Panc1 (cell line): ENCODE results near the gene IZUMO4. TPM values are rescaled to one million over a fixed set of nuclear protein-coding genes. Genes with fewer than 3 reads are reported as not detected.
"Not testable (repeated sequence)": the region's sequence is repeated elsewhere in the genome, so short reads cannot be mapped to it uniquely, and the experiment has no call there.

Source experiments
- ATAC-seq: fragments of 200-7000 bp; cut with Tn5 transposase; 2 replicates; pipeline ENCODE4 v1.9.1; 2020; ENCODE audit warnings: mild to moderate bottlenecking, moderate library complexity
- BruUV-seq: library from RNA; stranded (reverse); fragments of 400-500 nt; replicated peaks from 2 replicates; lab custom pipeline; 2021; lab: Mats Ljungman, UMichigan
- CTCF ChIA-PET: fragments of 300-600 bp; sonication (Branson Sonifier 250); formaldehyde crosslinking; loops from one replicate; lab custom pipeline; 2022; ENCODE audit warnings: antibody characterized with exemption; lab: Charles Lee
- POLR2A ChIA-PET: fragments of 300-600 bp; sonication (Branson Sonifier 250); formaldehyde crosslinking; loops from one replicate; lab custom pipeline; 2022; ENCODE audit warnings: antibody characterized with exemption; lab: Charles Lee
- DNase-seq: peaks from one replicate; pipeline ENCODE4 v3.0.0-alpha.2; 2010; ENCODE audit warnings: low read depth, low spot score
- H3K27ac ChIP-seq: 2 replicates; pipeline ENCODE4 v1.5.1; 2011; ENCODE audit warnings: mild to moderate bottlenecking, low read length, inconsistent platforms
- H3K27me3 ChIP-seq: fragments of 200-500 bp; sonication (Bioruptor generic); 2 replicates; pipeline ENCODE4 v1.6.0; 2014; ENCODE audit warnings: low read length, inconsistent platforms; ENCODE audit not compliant: control insufficient read depth, insufficient read depth
- H3K36me3 ChIP-seq: fragments of 200-500 bp; sonication (Bioruptor generic); 2 replicates; pipeline ENCODE4 v1.5.1; 2014; ENCODE audit warnings: inconsistent platforms, mild to moderate bottlenecking, low read length, moderate library complexity; ENCODE audit not compliant: control insufficient read depth, insufficient read depth
- H3K4me1 ChIP-seq: 2 replicates; pipeline ENCODE4 v1.5.1; 2011; ENCODE audit warnings: inconsistent platforms, mild to moderate bottlenecking, low read length, moderate library complexity; ENCODE audit not compliant: control insufficient read depth, insufficient read depth
- H3K4me3 ChIP-seq, 2 experiments: 2 replicates each; pipeline ENCODE4 v1.5.1; 2011 to 2012; ENCODE audit warnings: low read depth in 2 of 2, low read length in 2 of 2, mild to moderate bottlenecking in 2 of 2, inconsistent platforms in 1 of 2, moderate library complexity in 1 of 2
- H3K9me3 ChIP-seq: fragments of 200-500 bp; sonication (Bioruptor generic); 2 replicates; pipeline ENCODE4 v1.5.1; 2014; ENCODE audit warnings: low read depth, mild to moderate bottlenecking, inconsistent platforms, low read length, moderate library complexity; ENCODE audit not compliant: control insufficient read depth, insufficient read depth
- POLR2AphosphoS5 ChIP-seq: IDR thresholded peaks from 2 replicates; pipeline ENCODE4 v1.6.1; 2012; ENCODE audit warnings: mild to moderate bottlenecking, low read depth, low read length, moderate library complexity
- SIN3A ChIP-seq: IDR thresholded peaks from 2 replicates; pipeline ENCODE4 v1.6.1; 2012; ENCODE audit warnings: low read depth, mild to moderate bottlenecking, low read length, moderate library complexity, borderline replicate concordance; ENCODE audit not compliant: insufficient read depth
- TCF7L2 ChIP-seq: IDR thresholded peaks from 2 replicates; pipeline ENCODE4 v1.6.1; 2011; ENCODE audit warnings: mild to moderate bottlenecking, low read depth, low read length, inconsistent platforms
- in situ Hi-C: cut with HindIII; loops from 2 replicates; pipeline ENCODE4 v1.10.0; 2016; ENCODE audit warnings: low sequenced_read_pairs, low pct_unique_long_range_greater_than_20kb
- intact Hi-C: fragments of 100-400 bp; cut with micrococcal nuclease; formaldehyde crosslinking; loops from one replicate; pipeline ENCODE4 v1.10.0; 2022; ENCODE audit not compliant: unreplicated experiment
- total RNA-seq: library from RNA; stranded (reverse); gene quantifications from one replicate; pipeline ENCODE4 v1.2.1, GENCODE V29; 2021; ENCODE audit not compliant: unreplicated experiment
- TF ChIP-seq, protein P1 (sequence below): fragments of 450-650 bp; IDR thresholded peaks from 2 replicates; pipeline ENCODE4 v1.5.1; 2017; ENCODE audit warnings: mild to moderate bottlenecking
- TF ChIP-seq, protein P2 (sequence below), 2 experiments: IDR thresholded peaks; 2 replicates each; pipeline ENCODE4 v1.6.1; 2011 to 2012; ENCODE audit warnings: low read depth in 2 of 2, control low read depth in 1 of 2, low read length in 1 of 2, mild to moderate bottlenecking in 1 of 2, moderate library complexity in 1 of 2; ENCODE audit not compliant: insufficient read depth in 1 of 2

The IZUMO4 gene
- total RNA-seq, 1 experiment from 2014 or later, result 5.4 TPM

DNA sequence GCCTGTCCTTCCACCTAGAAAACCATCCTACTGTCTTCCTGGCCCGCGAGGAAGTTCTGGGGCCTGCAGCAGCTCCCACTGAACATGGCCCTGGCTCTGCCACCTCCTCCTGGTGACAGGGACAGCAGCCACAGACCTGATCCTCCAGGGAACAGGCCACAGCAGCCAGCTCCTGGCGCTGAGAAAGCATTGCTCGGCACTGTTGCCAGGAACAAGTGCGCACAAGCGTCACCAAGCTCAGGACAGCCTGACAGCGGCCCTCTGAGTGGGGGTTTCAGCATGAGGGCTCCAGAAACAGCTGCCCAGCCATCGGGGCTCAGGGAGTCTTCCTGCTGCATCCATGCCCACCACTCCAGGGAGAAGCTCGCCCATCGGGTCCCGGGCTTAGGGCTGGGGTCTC, 32.8 kb downstream of the IZUMO4 start:
- intact Hi-C loops (no loop called here), in situ Hi-C loops (no loop called here)
- BruUV-seq, result no TSS peak
- Histone ChIP-seq H3K4me1 (no peaks in the 10 kb centered on the region), H3K27ac (no peak overlapping the region), H3K36me3 (peaks cover 3% of the 10 kb centered on the region; the same call in 1 of the 2 replicates), H3K27me3 (no peaks in the 10 kb centered on the region), H3K4me3 (no peak overlapping the region), H3K9me3 (no peaks in the 10 kb centered on the region)
- ChIA-PET CTCF (no interaction called here), POLR2A (no interaction called here)
- no peak for DNase-seq
- TF ChIP-seq, protein P1, sequence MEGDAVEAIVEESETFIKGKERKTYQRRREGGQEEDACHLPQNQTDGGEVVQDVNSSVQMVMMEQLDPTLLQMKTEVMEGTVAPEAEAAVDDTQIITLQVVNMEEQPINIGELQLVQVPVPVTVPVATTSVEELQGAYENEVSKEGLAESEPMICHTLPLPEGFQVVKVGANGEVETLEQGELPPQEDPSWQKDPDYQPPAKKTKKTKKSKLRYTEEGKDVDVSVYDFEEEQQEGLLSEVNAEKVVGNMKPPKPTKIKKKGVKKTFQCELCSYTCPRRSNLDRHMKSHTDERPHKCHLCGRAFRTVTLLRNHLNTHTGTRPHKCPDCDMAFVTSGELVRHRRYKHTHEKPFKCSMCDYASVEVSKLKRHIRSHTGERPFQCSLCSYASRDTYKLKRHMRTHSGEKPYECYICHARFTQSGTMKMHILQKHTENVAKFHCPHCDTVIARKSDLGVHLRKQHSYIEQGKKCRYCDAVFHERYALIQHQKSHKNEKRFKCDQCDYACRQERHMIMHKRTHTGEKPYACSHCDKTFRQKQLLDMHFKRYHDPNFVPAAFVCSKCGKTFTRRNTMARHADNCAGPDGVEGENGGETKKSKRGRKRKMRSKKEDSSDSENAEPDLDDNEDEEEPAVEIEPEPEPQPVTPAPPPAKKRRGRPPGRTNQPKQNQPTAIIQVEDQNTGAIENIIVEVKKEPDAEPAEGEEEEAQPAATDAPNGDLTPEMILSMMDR, result no peak
- TF ChIP-seq TCF7L2, result no peak
- no peak for TF ChIP-seq SIN3A
- no peak for TF ChIP-seq POLR2AphosphoS5
- TF ChIP-seq, protein P2, sequence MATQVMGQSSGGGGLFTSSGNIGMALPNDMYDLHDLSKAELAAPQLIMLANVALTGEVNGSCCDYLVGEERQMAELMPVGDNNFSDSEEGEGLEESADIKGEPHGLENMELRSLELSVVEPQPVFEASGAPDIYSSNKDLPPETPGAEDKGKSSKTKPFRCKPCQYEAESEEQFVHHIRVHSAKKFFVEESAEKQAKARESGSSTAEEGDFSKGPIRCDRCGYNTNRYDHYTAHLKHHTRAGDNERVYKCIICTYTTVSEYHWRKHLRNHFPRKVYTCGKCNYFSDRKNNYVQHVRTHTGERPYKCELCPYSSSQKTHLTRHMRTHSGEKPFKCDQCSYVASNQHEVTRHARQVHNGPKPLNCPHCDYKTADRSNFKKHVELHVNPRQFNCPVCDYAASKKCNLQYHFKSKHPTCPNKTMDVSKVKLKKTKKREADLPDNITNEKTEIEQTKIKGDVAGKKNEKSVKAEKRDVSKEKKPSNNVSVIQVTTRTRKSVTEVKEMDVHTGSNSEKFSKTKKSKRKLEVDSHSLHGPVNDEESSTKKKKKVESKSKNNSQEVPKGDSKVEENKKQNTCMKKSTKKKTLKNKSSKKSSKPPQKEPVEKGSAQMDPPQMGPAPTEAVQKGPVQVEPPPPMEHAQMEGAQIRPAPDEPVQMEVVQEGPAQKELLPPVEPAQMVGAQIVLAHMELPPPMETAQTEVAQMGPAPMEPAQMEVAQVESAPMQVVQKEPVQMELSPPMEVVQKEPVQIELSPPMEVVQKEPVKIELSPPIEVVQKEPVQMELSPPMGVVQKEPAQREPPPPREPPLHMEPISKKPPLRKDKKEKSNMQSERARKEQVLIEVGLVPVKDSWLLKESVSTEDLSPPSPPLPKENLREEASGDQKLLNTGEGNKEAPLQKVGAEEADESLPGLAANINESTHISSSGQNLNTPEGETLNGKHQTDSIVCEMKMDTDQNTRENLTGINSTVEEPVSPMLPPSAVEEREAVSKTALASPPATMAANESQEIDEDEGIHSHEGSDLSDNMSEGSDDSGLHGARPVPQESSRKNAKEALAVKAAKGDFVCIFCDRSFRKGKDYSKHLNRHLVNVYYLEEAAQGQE (IDR thresholded peaks at IDR 0.05; ENCODE audit: insufficient read depth in 1 of 2, low read depth in 2 of 2, low read length in 1 of 2), result no peak
- ATAC-seq, result no peak

DNA sequence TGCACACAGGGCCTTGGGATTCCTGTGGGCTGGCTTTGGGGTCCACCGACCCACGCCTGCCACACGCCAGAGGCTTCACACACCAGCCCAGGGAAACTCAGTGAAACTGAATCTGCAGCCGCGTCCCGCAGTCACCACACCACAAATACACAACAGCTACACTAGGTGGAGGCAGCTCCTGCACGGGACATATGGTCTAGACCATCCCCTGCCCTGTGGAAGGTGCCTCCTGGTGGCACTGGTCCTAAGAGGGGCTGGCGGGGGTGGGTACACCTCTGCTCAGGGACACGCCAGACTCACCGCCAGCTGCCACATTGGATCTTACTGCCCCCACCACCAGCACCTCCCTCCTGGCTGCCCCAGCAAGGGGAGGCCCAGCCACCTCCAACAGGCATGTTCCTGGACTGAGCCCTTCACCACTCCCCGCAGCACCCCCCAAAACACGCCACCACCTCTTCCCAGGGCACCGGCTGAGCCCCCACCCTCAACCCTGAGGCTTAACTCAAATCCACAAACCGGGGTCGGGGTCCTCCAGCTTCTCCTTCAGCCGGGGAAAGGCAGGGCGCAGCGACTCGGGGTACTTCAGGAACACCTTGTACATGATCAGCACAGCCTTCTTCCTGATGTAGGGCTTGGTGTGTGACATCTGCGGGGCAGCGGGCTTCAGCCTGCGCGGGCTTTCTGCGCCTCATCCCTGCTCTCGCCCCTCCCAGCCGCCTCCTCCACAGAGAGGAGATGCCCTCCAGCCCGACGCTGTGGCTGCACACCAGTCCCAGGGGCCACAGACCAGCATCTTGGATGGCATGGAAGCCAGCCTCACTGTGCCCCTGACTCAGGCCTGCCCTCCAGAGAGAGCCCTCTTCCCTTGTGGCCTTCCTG, 33.4 kb downstream of the IZUMO4 start:
- H3K27ac ChIP-seq, result no peak overlapping the region
- no peaks in the 10 kb centered on the region for H3K27me3 ChIP-seq
- no peak for DNase-seq
- 0 out of 2 replicates have a peak, but pooled peaks have one; percentile 35 for ATAC-seq
- H3K4me3 ChIP-seq, result no peak overlapping the region
- H3K4me1 ChIP-seq, result no peaks in the 10 kb centered on the region
- ChIA-PET CTCF (no interaction called here), POLR2A (no interaction called here)
- H3K9me3 ChIP-seq, result no peaks in the 10 kb centered on the region
- no TSS peak for BruUV-seq
- intact Hi-C loops (no loop called here), in situ Hi-C loops (no loop called here)
- peaks cover 3% of the 10 kb centered on the region; the same call in 1 of the 2 replicates for H3K36me3 ChIP-seq
- TF ChIP-seq, protein P2 (IDR thresholded peaks at IDR 0.05; ENCODE audit: insufficient read depth in 1 of 2, low read depth in 2 of 2, low read length in 1 of 2), result no peak
- TF ChIP-seq TCF7L2 (no peak), POLR2AphosphoS5 (no peak), SIN3A (no peak)
- TF ChIP-seq, protein P1, result no peak

DNA sequence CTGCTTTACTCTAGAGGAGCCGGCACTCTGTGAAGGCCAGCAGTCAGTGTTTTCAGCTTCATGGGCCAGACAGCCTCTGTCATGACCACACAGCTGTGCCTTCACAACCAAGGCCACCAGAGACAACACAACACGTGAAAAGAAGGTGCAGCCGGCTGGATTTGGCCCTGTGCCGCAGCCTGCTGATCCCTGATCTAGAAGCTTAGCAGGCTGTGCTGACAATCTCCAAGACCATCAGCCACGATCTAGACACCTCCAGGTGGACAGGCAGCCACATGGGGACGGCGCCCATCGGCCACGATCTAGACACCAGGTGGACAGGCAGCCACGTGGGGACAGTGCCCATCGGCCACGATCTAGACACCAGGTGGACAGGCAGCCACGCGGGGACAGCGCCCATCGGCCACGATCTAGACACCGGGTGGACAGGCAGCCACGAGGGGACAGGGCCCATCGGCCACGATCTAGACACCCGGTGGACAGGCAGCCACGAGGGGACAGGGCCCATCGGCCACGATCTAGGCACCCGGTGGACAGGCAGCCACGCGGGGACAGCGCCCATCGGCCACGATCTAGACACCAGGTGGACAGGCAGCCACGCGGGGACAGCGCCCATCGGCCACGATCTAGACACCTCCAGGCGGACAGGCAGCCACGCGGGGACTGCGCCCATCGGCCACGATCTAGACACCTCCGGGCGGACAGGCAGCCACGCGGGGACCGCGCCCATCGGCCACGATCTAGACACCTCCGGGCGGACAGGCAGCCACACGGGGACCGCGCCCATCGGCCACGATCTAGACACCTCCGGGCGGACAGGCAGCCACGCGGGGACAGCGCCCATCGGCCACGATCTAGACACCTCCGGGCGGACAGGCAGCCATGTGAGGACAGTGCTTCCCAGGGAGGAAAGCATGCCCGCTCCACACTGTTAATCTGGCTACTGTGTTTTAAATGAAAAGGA, 34.6 kb downstream of the IZUMO4 start:
- H3K27me3 ChIP-seq, CTCF ChIA-PET, H3K4me1 ChIP-seq, DNase-seq, in situ Hi-C loops, H3K36me3 ChIP-seq, POLR2A ChIA-PET, H3K27ac ChIP-seq, intact Hi-C loops, H3K4me3 ChIP-seq, H3K9me3 ChIP-seq, ATAC-seq, BruUV-seq: not testable (repeated sequence)
